HepG2 (cell line): Measurements from ENCODE around the gene P4HB. TPM values are rescaled to one million over a fixed set of nuclear protein-coding genes. Genes with fewer than 3 reads are reported as not detected.

ENCODE experiments used
- ARNTL ChIP-seq: sonication (generic); formaldehyde crosslinking; IDR thresholded peaks from 2 replicates; pipeline ENCODE4 v1.4.0; 2020; ENCODE audit warnings: mild to moderate bottlenecking, missing genetic modification reagents
- CENPT ChIP-seq: sonication (generic); formaldehyde crosslinking; IDR thresholded peaks from 2 replicates; pipeline ENCODE4 v1.8.0; 2022; ENCODE audit warnings: low read depth, mild to moderate bottlenecking, moderate library complexity, missing genetic modification reagents
- FOXO1 ChIP-seq: sonication (generic); formaldehyde crosslinking; IDR thresholded peaks from 2 replicates; pipeline ENCODE4 v1.4.0; 2020; ENCODE audit warnings: missing genetic modification reagents
- HHEX ChIP-seq: IDR thresholded peaks from 2 replicates; pipeline ENCODE4 v1.6.1; 2016; ENCODE audit warnings: control low read depth
- HMGA1 ChIP-seq: sonication (generic); formaldehyde crosslinking; conservative IDR thresholded peaks from 2 replicates; pipeline ENCODE4 v1.4.0; 2020; ENCODE audit warnings: missing genetic modification reagents
- JUNB ChIP-seq: sonication (generic); formaldehyde crosslinking; IDR thresholded peaks from 2 replicates; pipeline ENCODE4 v1.8.0; 2022; ENCODE audit warnings: missing genetic modification reagents, mild to moderate bottlenecking, borderline replicate concordance
- MLX ChIP-seq: IDR thresholded peaks from 2 replicates; pipeline ENCODE4 v1.6.1; 2016
- NFE2L1 ChIP-seq: sonication (generic); formaldehyde crosslinking; IDR thresholded peaks from 2 replicates; pipeline ENCODE4 v1.4.0; 2020; ENCODE audit warnings: missing genetic modification reagents, mild to moderate bottlenecking, borderline replicate concordance
- NFE2L2 ChIP-seq: fragments of 150-350 bp; IDR thresholded peaks from 2 replicates; pipeline ENCODE4 v1.6.1; 2014; ENCODE audit warnings: low read length
- NPAS2 ChIP-seq: sonication (generic); formaldehyde crosslinking; IDR thresholded peaks from 2 replicates; pipeline ENCODE4 v1.8.0; 2022; ENCODE audit warnings: mild to moderate bottlenecking, missing genetic modification reagents, borderline replicate concordance
- PHF21A ChIP-seq: sonication (generic); formaldehyde crosslinking; IDR thresholded peaks from 2 replicates; pipeline ENCODE4 v1.5.0; 2020; ENCODE audit warnings: mild to moderate bottlenecking, missing genetic modification reagents
- SUZ12 ChIP-seq: fragments of 150-350 bp; IDR thresholded peaks from 2 replicates; pipeline ENCODE4 v1.6.1; 2014; ENCODE audit warnings: low read depth, low read length
- ZFP1 ChIP-seq: IDR thresholded peaks from 2 replicates; pipeline ENCODE4 v1.6.1; 2016
- ZNF136 ChIP-seq: sonication (generic); formaldehyde crosslinking; IDR thresholded peaks from 2 replicates; pipeline ENCODE4 v1.8.1; 2022; ENCODE audit warnings: low read depth, mild to moderate bottlenecking, moderate library complexity, missing genetic modification reagents
- ZNF367 ChIP-seq: sonication (generic); formaldehyde crosslinking; IDR thresholded peaks from 2 replicates; pipeline ENCODE4 v1.4.0; 2020; ENCODE audit warnings: missing genetic modification reagents, borderline replicate concordance
- ZNF430 ChIP-seq: sonication (generic); formaldehyde crosslinking; IDR thresholded peaks from 2 replicates; pipeline ENCODE4 v1.9.0; 2021; ENCODE audit warnings: mild to moderate bottlenecking, missing genetic modification reagents
- ZNF44 ChIP-seq: sonication (generic); formaldehyde crosslinking; IDR thresholded peaks from 2 replicates; pipeline ENCODE4 v1.5.1; 2020; ENCODE audit warnings: mild to moderate bottlenecking, missing genetic modification reagents
- ZNF549 ChIP-seq: sonication (generic); formaldehyde crosslinking; IDR thresholded peaks from 2 replicates; pipeline ENCODE4 v1.5.0; 2020; ENCODE audit warnings: missing genetic modification reagents
- ZNF563 ChIP-seq: sonication (generic); formaldehyde crosslinking; IDR thresholded peaks from 2 replicates; pipeline ENCODE4 v1.8.0; 2022; ENCODE audit warnings: mild to moderate bottlenecking, moderate library complexity, missing genetic modification reagents
- ZNF589 ChIP-seq: sonication (generic); formaldehyde crosslinking; conservative IDR thresholded peaks from 2 replicates; pipeline ENCODE4 v1.8.0; 2022; ENCODE audit warnings: mild to moderate bottlenecking, moderate library complexity, missing genetic modification reagents
- ZNF674 ChIP-seq: sonication (generic); formaldehyde crosslinking; IDR thresholded peaks from 2 replicates; pipeline ENCODE4 v1.5.0; 2020; ENCODE audit warnings: low read depth, mild to moderate bottlenecking, missing genetic modification reagents
- ZNF7 ChIP-seq: IDR thresholded peaks from 2 replicates; pipeline ENCODE4 v1.6.1; 2016; ENCODE audit warnings: missing biosample characterization, missing genetic modification reagents
- ZNF720 ChIP-seq: sonication (generic); formaldehyde crosslinking; IDR thresholded peaks from 2 replicates; pipeline ENCODE4 v1.4.0; 2020; ENCODE audit warnings: missing genetic modification reagents
- ZNF749 ChIP-seq: sonication (generic); formaldehyde crosslinking; IDR thresholded peaks from 2 replicates; pipeline ENCODE4 v1.8.0; 2022; ENCODE audit warnings: mild to moderate bottlenecking, missing genetic modification reagents, moderate library complexity, borderline replicate concordance
- polyA plus RNA-seq, 8 experiments: library from polyadenylated mRNA; depleted of rRNA in 3 of 8; stranded (reverse) in 7 of 8; unstranded in 1 of 8; fragments of >200 nt; fragmentation: Illumina TruSeq in 4 of 8; extraction: Trizol in 4 of 8; gene quantifications; 2 replicates each; pipeline versions ENCODE4 v1.2.1 to v1.2.3, GENCODE V29; 2011 to 2016; ENCODE audit warnings: low read depth in 4 of 8, missing spikeins in 1 of 8, mixed read lengths in 1 of 8; ENCODE audit not compliant: insufficient read depth in 1 of 8
- total RNA-seq, 5 experiments: library from RNA; depleted of rRNA; stranded (reverse); fragments of >200 nt; fragmentation: Illumina TruSeq; extraction: Trizol; gene quantifications; 2 replicates each; pipeline ENCODE4 v1.2.3, GENCODE V29; 2016; ENCODE audit warnings: low read depth in 1 of 5
- TF ChIP-seq, protein P1 (sequence below): sonication (generic); formaldehyde crosslinking; IDR thresholded peaks from 2 replicates; pipeline ENCODE4 v1.4.0; 2020; ENCODE audit warnings: mild to moderate bottlenecking, missing genetic modification reagents
- TF ChIP-seq, protein P2 (sequence below): sonication (generic); formaldehyde crosslinking; IDR thresholded peaks from 2 replicates; pipeline ENCODE4 v1.8.1; 2022; ENCODE audit warnings: low read depth, mild to moderate bottlenecking, missing genetic modification reagents
- TF ChIP-seq, protein P3 (sequence below): sonication (generic); formaldehyde crosslinking; IDR thresholded peaks from 2 replicates; pipeline ENCODE4 v1.4.0; 2020; ENCODE audit warnings: missing genetic modification reagents

Gene P4HB
- total and polyA plus RNA-seq, 2 of the 13 experiments (the other 11 are each of a cell fraction or from before 2014, with no cell fraction given), result 185 to 782 TPM

GRCh38 chr17:81859906-81860755 is at the start of gene P4HB (continued):
- no peak for TF ChIP-seq ZNF674 (CRISPR knock-in tag)
- TF ChIP-seq ZNF749 (CRISPR knock-in tag), result peak; percentile 96
- TF ChIP-seq PHF21A (CRISPR knock-in tag), result no peak; the same call in 1 of the 2 replicates
- TF ChIP-seq, protein P1, sequence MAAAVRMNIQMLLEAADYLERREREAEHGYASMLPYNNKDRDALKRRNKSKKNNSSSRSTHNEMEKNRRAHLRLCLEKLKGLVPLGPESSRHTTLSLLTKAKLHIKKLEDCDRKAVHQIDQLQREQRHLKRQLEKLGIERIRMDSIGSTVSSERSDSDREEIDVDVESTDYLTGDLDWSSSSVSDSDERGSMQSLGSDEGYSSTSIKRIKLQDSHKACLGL (CRISPR knock-in tag), result no peak
- no peak for TF ChIP-seq NFE2L1 (CRISPR knock-in tag)
- TF ChIP-seq ZNF720 (CRISPR knock-in tag), result 0 out of 2 replicates have a peak, but pooled peaks have one; percentile 70
- TF ChIP-seq, protein P2, sequence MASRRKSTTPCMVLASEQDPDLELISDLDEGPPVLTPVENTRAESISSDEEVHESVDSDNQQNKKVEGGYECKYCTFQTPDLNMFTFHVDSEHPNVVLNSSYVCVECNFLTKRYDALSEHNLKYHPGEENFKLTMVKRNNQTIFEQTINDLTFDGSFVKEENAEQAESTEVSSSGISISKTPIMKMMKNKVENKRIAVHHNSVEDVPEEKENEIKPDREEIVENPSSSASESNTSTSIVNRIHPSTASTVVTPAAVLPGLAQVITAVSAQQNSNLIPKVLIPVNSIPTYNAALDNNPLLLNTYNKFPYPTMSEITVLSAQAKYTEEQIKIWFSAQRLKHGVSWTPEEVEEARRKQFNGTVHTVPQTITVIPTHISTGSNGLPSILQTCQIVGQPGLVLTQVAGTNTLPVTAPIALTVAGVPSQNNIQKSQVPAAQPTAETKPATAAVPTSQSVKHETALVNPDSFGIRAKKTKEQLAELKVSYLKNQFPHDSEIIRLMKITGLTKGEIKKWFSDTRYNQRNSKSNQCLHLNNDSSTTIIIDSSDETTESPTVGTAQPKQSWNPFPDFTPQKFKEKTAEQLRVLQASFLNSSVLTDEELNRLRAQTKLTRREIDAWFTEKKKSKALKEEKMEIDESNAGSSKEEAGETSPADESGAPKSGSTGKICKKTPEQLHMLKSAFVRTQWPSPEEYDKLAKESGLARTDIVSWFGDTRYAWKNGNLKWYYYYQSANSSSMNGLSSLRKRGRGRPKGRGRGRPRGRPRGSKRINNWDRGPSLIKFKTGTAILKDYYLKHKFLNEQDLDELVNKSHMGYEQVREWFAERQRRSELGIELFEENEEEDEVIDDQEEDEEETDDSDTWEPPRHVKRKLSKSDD, result 0 out of 2 replicates have a peak, but pooled peaks have one; percentile 48
- TF ChIP-seq CENPT (CRISPR knock-in tag), result no peak; the same call in 1 of the 2 replicates
- TF ChIP-seq MLX (CRISPR knock-in tag), result no peak
- no peak for TF ChIP-seq ZNF136
- no peak; the same call in 1 of the 2 replicates for TF ChIP-seq ARNTL (CRISPR knock-in tag)
- no peak; the same call in 1 of the 2 replicates for TF ChIP-seq ZNF563 (CRISPR knock-in tag)
- no peak for TF ChIP-seq SUZ12
- TF ChIP-seq ZNF589, result no peak
- no peak; the same call in 1 of the 2 replicates for TF ChIP-seq ZNF44 (CRISPR knock-in tag)
- no peak for TF ChIP-seq ZNF549 (CRISPR knock-in tag)
- no peak; the same call in 1 of the 2 replicates for TF ChIP-seq ZNF367 (CRISPR knock-in tag)
- TF ChIP-seq JUNB (CRISPR knock-in tag), result no peak
- TF ChIP-seq, protein P3, sequence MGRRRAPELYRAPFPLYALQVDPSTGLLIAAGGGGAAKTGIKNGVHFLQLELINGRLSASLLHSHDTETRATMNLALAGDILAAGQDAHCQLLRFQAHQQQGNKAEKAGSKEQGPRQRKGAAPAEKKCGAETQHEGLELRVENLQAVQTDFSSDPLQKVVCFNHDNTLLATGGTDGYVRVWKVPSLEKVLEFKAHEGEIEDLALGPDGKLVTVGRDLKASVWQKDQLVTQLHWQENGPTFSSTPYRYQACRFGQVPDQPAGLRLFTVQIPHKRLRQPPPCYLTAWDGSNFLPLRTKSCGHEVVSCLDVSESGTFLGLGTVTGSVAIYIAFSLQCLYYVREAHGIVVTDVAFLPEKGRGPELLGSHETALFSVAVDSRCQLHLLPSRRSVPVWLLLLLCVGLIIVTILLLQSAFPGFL (CRISPR knock-in tag), result no peak
- peak; percentile 58 for TF ChIP-seq FOXO1 (CRISPR knock-in tag)
- TF ChIP-seq NPAS2 (CRISPR knock-in tag), result no peak
- TF ChIP-seq HHEX (CRISPR knock-in tag), result no peak
- TF ChIP-seq NFE2L2, result no peak
- TF ChIP-seq HMGA1 (CRISPR knock-in tag), result no peak
- TF ChIP-seq ZNF430 (CRISPR knock-in tag), result 0 out of 2 replicates have a peak, but pooled peaks have one; percentile 22
- TF ChIP-seq ZFP1 (CRISPR knock-in tag), result no peak
- TF ChIP-seq ZNF7 (CRISPR knock-in tag), result no peak
